K562 (cell line): ENCODE data around the gene GRPEL2. TPM values are rescaled to one million over a fixed set of nuclear protein-coding genes. Genes with fewer than 3 reads are reported as not detected.

ENCODE experiments used
- MXI1 ChIP-seq: IDR thresholded peaks from 2 replicates; pipeline ENCODE4 v1.6.1; 2011; ENCODE audit warnings: low read depth, mild to moderate bottlenecking, improper control_type of control experiment, low read length
- NONO ChIP-seq, 2 experiments: fragments of 200-400 bp in 1 of 2; fragments of 450-650 bp in 1 of 2; formaldehyde crosslinking in 1 of 2; IDR thresholded peaks; 2 replicates each; pipeline ENCODE4 v1.6.1; 2017; ENCODE audit warnings: low read depth in 2 of 2, mild to moderate bottlenecking in 2 of 2, moderate library complexity in 2 of 2, low read length in 1 of 2
- ZBTB17 ChIP-seq: fragments of 450-650 bp; formaldehyde crosslinking; IDR thresholded peaks from 2 replicates; pipeline ENCODE4 v1.4.0; 2020; ENCODE audit warnings: mild to moderate bottlenecking
- ZNF124 ChIP-seq: sonication (generic); formaldehyde crosslinking; IDR thresholded peaks from 2 replicates; pipeline ENCODE4 v1.8.1; 2022; ENCODE audit warnings: missing genetic modification reagents
- ZNF143 ChIP-seq: sonication (generic); formaldehyde crosslinking; IDR thresholded peaks from 2 replicates; pipeline ENCODE4 v1.9.0; 2022; ENCODE audit warnings: mild to moderate bottlenecking, missing genetic modification reagents
- polyA plus RNA-seq, 8 experiments: library from polyadenylated mRNA; depleted of rRNA in 4 of 8; stranded (reverse) in 5 of 8; unstranded in 3 of 8; fragments of >200 nt; fragmentation: Nextera tagmentation in 2 of 8; fragmentation: Illumina TruSeq in 1 of 8; extraction: Ambion mirVana in 2 of 8; extraction: Trizol in 1 of 8; gene quantifications; 2 replicates each; pipeline versions ENCODE4 v1.2.1 to v1.2.3, GENCODE V29; 2011 to 2014; ENCODE audit warnings: inconsistent platforms in 1 of 8, missing spikeins in 1 of 8
- total RNA-seq, 7 experiments: library from RNA; depleted of rRNA in 6 of 7; stranded (reverse); fragments of >200 nt in 6 of 7; fragmentation: Illumina TruSeq in 2 of 7; extraction: Trizol in 2 of 7; gene quantifications; 2 replicates each; pipeline versions ENCODE4 v1.2.1 to v1.2.3, GENCODE V29; 2011 to 2021; ENCODE audit warnings: low replicate concordance in 1 of 7
- TF ChIP-seq, protein P1 (sequence below): fragments of 450-650 bp; IDR thresholded peaks from 2 replicates; pipeline ENCODE4 v1.6.1; 2016; ENCODE audit warnings: mild to moderate bottlenecking
- TF ChIP-seq, protein P2 (sequence below): fragments of 250-450 bp; sonication (Bioruptor Pico); IDR thresholded peaks from 2 replicates; pipeline ENCODE4 v1.8.0; 2021; ENCODE audit warnings: moderate library complexity, mild to moderate bottlenecking, inconsistent platforms
- TF ChIP-seq, protein P3 (sequence below): IDR thresholded peaks from 2 replicates; pipeline ENCODE4 v1.6.1; 2012; ENCODE audit warnings: low read depth, low read length, improper control_type of control experiment, borderline replicate concordance

Gene GRPEL2
- total and polyA plus RNA-seq, 9 of the 15 experiments (the other 6 are each of a cell fraction or from before 2014, with no cell fraction given), result 11.2 to 40.5 (median 25.8) TPM

DNA sequence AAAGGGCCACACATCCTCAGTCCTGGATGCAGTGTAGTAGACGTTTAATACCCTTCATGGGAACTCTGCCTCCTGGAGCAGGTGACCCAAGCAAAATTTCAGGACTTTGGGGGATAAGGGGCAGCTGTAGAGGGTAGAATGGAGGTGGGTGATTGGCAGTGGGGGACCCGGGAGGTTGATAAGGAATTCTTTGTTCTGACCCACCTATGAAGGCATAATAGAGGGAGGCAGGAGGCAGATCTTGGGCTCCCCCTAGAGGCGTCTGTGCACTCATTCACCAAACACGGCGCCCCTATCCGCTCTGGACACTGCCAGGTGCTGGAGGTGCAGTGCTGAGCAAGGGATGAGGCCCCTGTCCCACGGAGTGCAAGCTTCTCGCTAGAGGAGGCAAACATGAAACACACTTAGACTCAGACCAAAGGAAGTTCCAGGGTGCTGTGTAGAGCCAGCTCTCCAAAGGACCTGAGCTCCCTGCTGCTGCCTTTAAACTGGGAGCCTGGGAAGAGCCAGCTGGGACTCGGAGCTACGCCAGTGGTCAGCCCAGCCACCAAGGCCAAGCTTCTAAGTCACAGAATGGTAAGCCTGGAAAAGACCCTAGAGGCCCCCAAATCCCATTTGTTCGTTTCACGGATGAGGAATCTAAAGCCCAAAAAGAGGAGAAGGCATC lies 26.1 kb downstream of the GRPEL2 start (continued):
- TF ChIP-seq, protein P1, sequence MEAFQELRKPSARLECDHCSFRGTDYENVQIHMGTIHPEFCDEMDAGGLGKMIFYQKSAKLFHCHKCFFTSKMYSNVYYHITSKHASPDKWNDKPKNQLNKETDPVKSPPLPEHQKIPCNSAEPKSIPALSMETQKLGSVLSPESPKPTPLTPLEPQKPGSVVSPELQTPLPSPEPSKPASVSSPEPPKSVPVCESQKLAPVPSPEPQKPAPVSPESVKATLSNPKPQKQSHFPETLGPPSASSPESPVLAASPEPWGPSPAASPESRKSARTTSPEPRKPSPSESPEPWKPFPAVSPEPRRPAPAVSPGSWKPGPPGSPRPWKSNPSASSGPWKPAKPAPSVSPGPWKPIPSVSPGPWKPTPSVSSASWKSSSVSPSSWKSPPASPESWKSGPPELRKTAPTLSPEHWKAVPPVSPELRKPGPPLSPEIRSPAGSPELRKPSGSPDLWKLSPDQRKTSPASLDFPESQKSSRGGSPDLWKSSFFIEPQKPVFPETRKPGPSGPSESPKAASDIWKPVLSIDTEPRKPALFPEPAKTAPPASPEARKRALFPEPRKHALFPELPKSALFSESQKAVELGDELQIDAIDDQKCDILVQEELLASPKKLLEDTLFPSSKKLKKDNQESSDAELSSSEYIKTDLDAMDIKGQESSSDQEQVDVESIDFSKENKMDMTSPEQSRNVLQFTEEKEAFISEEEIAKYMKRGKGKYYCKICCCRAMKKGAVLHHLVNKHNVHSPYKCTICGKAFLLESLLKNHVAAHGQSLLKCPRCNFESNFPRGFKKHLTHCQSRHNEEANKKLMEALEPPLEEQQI, result no peak
- TF ChIP-seq MXI1, result no peak
- TF ChIP-seq, protein P2, sequence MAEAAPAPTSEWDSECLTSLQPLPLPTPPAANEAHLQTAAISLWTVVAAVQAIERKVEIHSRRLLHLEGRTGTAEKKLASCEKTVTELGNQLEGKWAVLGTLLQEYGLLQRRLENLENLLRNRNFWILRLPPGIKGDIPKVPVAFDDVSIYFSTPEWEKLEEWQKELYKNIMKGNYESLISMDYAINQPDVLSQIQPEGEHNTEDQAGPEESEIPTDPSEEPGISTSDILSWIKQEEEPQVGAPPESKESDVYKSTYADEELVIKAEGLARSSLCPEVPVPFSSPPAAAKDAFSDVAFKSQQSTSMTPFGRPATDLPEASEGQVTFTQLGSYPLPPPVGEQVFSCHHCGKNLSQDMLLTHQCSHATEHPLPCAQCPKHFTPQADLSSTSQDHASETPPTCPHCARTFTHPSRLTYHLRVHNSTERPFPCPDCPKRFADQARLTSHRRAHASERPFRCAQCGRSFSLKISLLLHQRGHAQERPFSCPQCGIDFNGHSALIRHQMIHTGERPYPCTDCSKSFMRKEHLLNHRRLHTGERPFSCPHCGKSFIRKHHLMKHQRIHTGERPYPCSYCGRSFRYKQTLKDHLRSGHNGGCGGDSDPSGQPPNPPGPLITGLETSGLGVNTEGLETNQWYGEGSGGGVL (CRISPR knock-in tag), result no peak
- no peak for TF ChIP-seq ZBTB17 (CRISPR knock-in tag)
- TF ChIP-seq, protein P3, sequence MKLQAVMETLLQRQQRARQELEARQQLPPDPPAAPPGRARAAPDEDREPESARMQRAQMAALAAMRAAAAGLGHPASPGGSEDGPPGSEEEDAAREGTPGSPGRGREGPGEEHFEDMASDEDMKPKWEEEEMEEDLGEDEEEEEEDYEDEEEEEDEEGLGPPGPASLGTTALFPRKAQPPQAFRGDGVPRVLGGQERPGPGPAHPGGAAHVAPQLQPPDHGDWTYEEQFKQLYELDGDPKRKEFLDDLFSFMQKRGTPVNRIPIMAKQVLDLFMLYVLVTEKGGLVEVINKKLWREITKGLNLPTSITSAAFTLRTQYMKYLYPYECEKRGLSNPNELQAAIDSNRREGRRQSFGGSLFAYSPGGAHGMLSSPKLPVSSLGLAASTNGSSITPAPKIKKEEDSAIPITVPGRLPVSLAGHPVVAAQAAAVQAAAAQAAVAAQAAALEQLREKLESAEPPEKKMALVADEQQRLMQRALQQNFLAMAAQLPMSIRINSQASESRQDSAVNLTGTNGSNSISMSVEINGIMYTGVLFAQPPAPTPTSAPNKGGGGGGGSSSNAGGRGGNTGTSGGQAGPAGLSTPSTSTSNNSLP, result no peak
- no peak for TF ChIP-seq ZNF143 (CRISPR knock-in tag)
- no peak for TF ChIP-seq ZNF124 (CRISPR knock-in tag)
- no peak for TF ChIP-seq NONO (IDR thresholded peaks at IDR 0.05; ENCODE audit: low read depth in 2 of 2, low read length in 1 of 2)
